H1 (cell line): ENCODE data around the gene PTTG1IP. TPM values are rescaled to one million over a fixed set of nuclear protein-coding genes. Genes with fewer than 3 reads are reported as not detected.

ENCODE experiments used
- CTCF ChIA-PET: fragments of 300-600 bp; sonication (Branson Sonifier 250); formaldehyde crosslinking; loops from one replicate; lab custom pipeline; 2021; ENCODE audit not compliant: partially characterized antibody; lab: Charles Lee
- POLR2A ChIA-PET: fragments of 300-600 bp; sonication (Branson Sonifier 250); formaldehyde crosslinking; loops from one replicate; lab custom pipeline; 2021; ENCODE audit warnings: inconsistent platforms; ENCODE audit not compliant: partially characterized antibody; lab: Charles Lee
- DNase-seq, 2 experiments: peaks; one replicate each; pipeline versions ENCODE4 v3.0.0 to v3.0.0-alpha.2; 2010 to 2022; ENCODE audit warnings: low spot score in 2 of 2, low read depth in 1 of 2, mixed read lengths in 1 of 2
- FAIRE-seq: peaks from 2 replicates; lab custom pipeline; 2011; peaks lifted over from hg19 to GRCh38; lab: Jason Lieb, UNC
- H2AFZ ChIP-seq: 2 replicates; pipeline ENCODE4 v1.8.1; 2012; ENCODE audit warnings: low read length, inconsistent platforms
- H2AK5ac ChIP-seq: 2 replicates; pipeline ENCODE4 v1.6.1; 2013; ENCODE audit warnings: low read depth, low read length
- H2BK120ac ChIP-seq: replicated peaks from 2 replicates; pipeline ENCODE3; 2013; ENCODE audit warnings: low read depth, low read length, inconsistent platforms
- H2BK12ac ChIP-seq: 2 replicates; pipeline ENCODE4 v1.6.1; 2013; ENCODE audit warnings: low read depth, low read length
- H2BK15ac ChIP-seq: 2 replicates; pipeline ENCODE4 v1.6.1; 2013; ENCODE audit warnings: low read length
- H2BK20ac ChIP-seq: 2 replicates; pipeline ENCODE4 v1.6.1; 2013; ENCODE audit warnings: low read length
- H2BK5ac ChIP-seq: 2 replicates; pipeline ENCODE4 v1.6.1; 2013; ENCODE audit warnings: low read depth, low read length
- H3K14ac ChIP-seq: 2 replicates; pipeline ENCODE4 v1.6.1; 2013; ENCODE audit warnings: inconsistent platforms; ENCODE audit not compliant: insufficient read length
- H3K18ac ChIP-seq: 2 replicates; pipeline ENCODE4 v1.6.1; 2013; ENCODE audit warnings: low read length; ENCODE audit errors: extremely low read depth
- H3K23ac ChIP-seq: 2 replicates; pipeline ENCODE4 v1.6.1; 2013; ENCODE audit warnings: inconsistent platforms; ENCODE audit not compliant: insufficient read length
- H3K23me2 ChIP-seq: 2 replicates; pipeline ENCODE4 v1.6.1; 2013; ENCODE audit warnings: low read depth, low read length
- H3K27ac ChIP-seq: 2 replicates; pipeline ENCODE4 v1.6.1; 2011; ENCODE audit warnings: low read depth, low read length, inconsistent platforms
- H3K27me3 ChIP-seq, 4 experiments: replicated peaks in 1 of 4; 1 replicate in 1 of 4; 2 replicates in 3 of 4; pipeline versions ENCODE4 v1.6.1 to v1.8.1; 2011 to 2013; ENCODE audit warnings: low read length in 3 of 4, mild to moderate bottlenecking in 3 of 4, inconsistent platforms in 2 of 4, mixed read lengths in 2 of 4, moderate library complexity in 1 of 4; ENCODE audit not compliant: control insufficient read depth in 3 of 4, insufficient read depth in 3 of 4; ENCODE audit errors: extremely low read depth in 1 of 4
- H3K36me3 ChIP-seq, 4 experiments: 2 replicates each; pipeline versions ENCODE4 v1.6.1 to v1.8.1; 2011 to 2013; ENCODE audit warnings: mild to moderate bottlenecking in 4 of 4, low read length in 3 of 4, moderate library complexity in 2 of 4, control low read depth in 1 of 4, inconsistent platforms in 1 of 4; ENCODE audit not compliant: insufficient read depth in 4 of 4, control insufficient read depth in 2 of 4
- H3K4ac ChIP-seq: replicated peaks from 2 replicates; pipeline ENCODE3; 2013; ENCODE audit warnings: low read length, low read depth, mixed read lengths, inconsistent platforms; ENCODE audit not compliant: insufficient read length
- H3K4me1 ChIP-seq, 4 experiments: replicated peaks in 1 of 4; 1 replicate in 1 of 4; 2 replicates in 3 of 4; pipeline versions ENCODE4 v1.6.1 to v1.8.1; 2011 to 2013; ENCODE audit warnings: low read length in 3 of 4, inconsistent platforms in 2 of 4, mixed read lengths in 1 of 4; ENCODE audit not compliant: insufficient read depth in 4 of 4, control insufficient read depth in 3 of 4
- H3K4me2 ChIP-seq, 2 experiments: 2 replicates each; pipeline versions ENCODE4 v1.6.1 to v1.8.1; 2011 to 2013; ENCODE audit warnings: low read depth in 2 of 2, low read length in 2 of 2, control low read depth in 1 of 2, inconsistent platforms in 1 of 2, mild to moderate bottlenecking in 1 of 2; ENCODE audit not compliant: insufficient read depth in 1 of 2
- H3K4me3 ChIP-seq, 4 experiments: fragments of 200-600, 300-600 bp in 1 of 4; sonication (generic), shearing (Covaris generic), sonication (Bioruptor Twin) in 1 of 4; 2 replicates each; pipeline versions ENCODE4 v1.5.1 to v1.8.1; 2011 to 2016; ENCODE audit warnings: low read length in 4 of 4, low read depth in 3 of 4, control low read depth in 2 of 4, inconsistent platforms in 2 of 4, mild to moderate bottlenecking in 2 of 4, mixed read lengths in 1 of 4, moderate library complexity in 1 of 4; ENCODE audit not compliant: insufficient read depth in 2 of 4; ENCODE audit errors: extremely low read depth in 1 of 4
- H3K56ac ChIP-seq: replicated peaks from 2 replicates; pipeline ENCODE3; 2013; ENCODE audit warnings: low read depth, mild to moderate bottlenecking, mixed read lengths, low read length, inconsistent platforms; ENCODE audit not compliant: insufficient read length
- H3K79me1 ChIP-seq: 2 replicates; pipeline ENCODE4 v1.6.1; 2013; ENCODE audit warnings: low read depth, low read length, control low read depth
- H3K79me2 ChIP-seq, 2 experiments: 2 replicates each; pipeline versions ENCODE4 v1.6.1 to v1.8.1; 2012 to 2013; ENCODE audit warnings: low read length in 2 of 2, mild to moderate bottlenecking in 2 of 2, inconsistent platforms in 1 of 2; ENCODE audit not compliant: insufficient read depth in 2 of 2, control insufficient read depth in 1 of 2
- H3K9ac ChIP-seq, 4 experiments: replicated peaks in 1 of 4; 1 replicate in 1 of 4; 2 replicates in 3 of 4; pipeline versions ENCODE4 v1.6.1 to v1.8.1; 2011 to 2013; ENCODE audit warnings: low read depth in 3 of 4, low read length in 3 of 4, control low read depth in 2 of 4, mild to moderate bottlenecking in 2 of 4, moderate library complexity in 2 of 4, inconsistent platforms in 1 of 4; ENCODE audit errors: extremely low read depth in 1 of 4
- H3K9me3 ChIP-seq, 2 experiments: 2 replicates each; pipeline versions ENCODE4 v1.6.1 to v1.8.1; 2012 to 2013; ENCODE audit warnings: mild to moderate bottlenecking in 2 of 2, moderate library complexity in 2 of 2, control low read depth in 1 of 2, inconsistent platforms in 1 of 2, low read depth in 1 of 2, low read length in 1 of 2, mixed read lengths in 1 of 2; ENCODE audit not compliant: insufficient read depth in 2 of 2
- H4K20me1 ChIP-seq, 2 experiments: replicated peaks in 1 of 2; 2 replicates each; pipeline versions ENCODE3 to v1.8.1; 2011 to 2013; ENCODE audit warnings: inconsistent platforms in 2 of 2, low read length in 2 of 2, mild to moderate bottlenecking in 1 of 2; ENCODE audit not compliant: insufficient read depth in 2 of 2, control insufficient read depth in 1 of 2
- H4K5ac ChIP-seq: 2 replicates; pipeline ENCODE4 v1.6.1; 2013; ENCODE audit warnings: low read length, low read depth, mixed read lengths, inconsistent platforms; ENCODE audit not compliant: insufficient read length
- H4K8ac ChIP-seq: 2 replicates; pipeline ENCODE4 v1.8.0; 2013; ENCODE audit warnings: mild to moderate bottlenecking, moderate library complexity, low read length, inconsistent platforms; ENCODE audit not compliant: insufficient read depth; ENCODE audit errors: extremely low read depth
- H4K91ac ChIP-seq: replicated peaks from 2 replicates; pipeline ENCODE3; 2013; ENCODE audit warnings: low read length, mixed read lengths, inconsistent platforms; ENCODE audit not compliant: insufficient read length
- CREB1 ChIP-seq: IDR thresholded peaks from 2 replicates; pipeline ENCODE4 v1.6.1; 2012; ENCODE audit warnings: inconsistent platforms
- NRF1 ChIP-seq: IDR thresholded peaks from 2 replicates; pipeline ENCODE4 v1.6.1; 2011; ENCODE audit warnings: mild to moderate bottlenecking, low read depth, low read length, improper control_type of control experiment
- RFX5 ChIP-seq: IDR thresholded peaks from 2 replicates; pipeline ENCODE4 v1.6.1; 2011; ENCODE audit warnings: low read depth, low read length, improper control_type of control experiment, borderline replicate concordance
- WGBS, 2 experiments: shearing (Covaris generic) in 1 of 2; methylation state at CpG; one replicate each; pipeline versions ENCODE4 v1.1.6 to v1.1.7; 2013 to 2015; ENCODE audit warnings: low lambda C conversion rate in 2 of 2, mixed read lengths in 2 of 2, inconsistent platforms in 1 of 2, low coverage in 1 of 2, missing lambda C conversion rate in 1 of 2; ENCODE audit not compliant: insufficient replicate concordance in 2 of 2, insufficient coverage in 1 of 2, insufficient read length in 1 of 2; ENCODE audit errors: extremely low coverage in 1 of 2, missing lambda C conversion rate in 1 of 2; 5-methylcytosine and 5-hydroxymethylcytosine counted together
- polyA plus RNA-seq, 7 experiments: library from polyadenylated mRNA; depleted of rRNA in 3 of 7; stranded (reverse) in 5 of 7; unstranded in 2 of 7; fragments of >200 nt in 5 of 7; fragments of 200-250 nt in 2 of 7; gene quantifications; 1 replicate in 5 of 7; 2 replicates in 1 of 7; 4 replicates in 1 of 7; pipeline versions ENCODE4 v1.2.1 to v1.2.3, GENCODE V29; 2011 to 2013; ENCODE audit warnings: missing spikeins in 2 of 7, mixed read lengths in 2 of 7
- total RNA-seq: library from RNA; stranded (reverse); fragmentation: NEBNext Ultra II Directional; extraction: Animal tissue kit (Norgen Biotek cat#: 25700); gene quantifications from 2 replicates; pipeline ENCODE4 v1.2.1, GENCODE V29; 2021

PTTG1IP gene
- total and polyA plus RNA-seq, 2 of the 8 experiments (the other 6 are each of a cell fraction or from before 2014, with no cell fraction given): 90.8 to 130 TPM

GRCh38 chr21:44891631-44892031 lies 18.1 kb upstream of the PTTG1IP start:
- H3K18ac ChIP-seq: no peak overlapping the region
- no peaks in the 10 kb centered on the region for H3K4me1 ChIP-seq
- H3K36me3 ChIP-seq: no peaks in the 10 kb centered on the region
- no peak overlapping the region for H2AK5ac ChIP-seq
- H2BK15ac ChIP-seq: no peak overlapping the region
- H2BK120ac ChIP-seq: no peak overlapping the region
- no peaks in the 10 kb centered on the region for H3K23me2 ChIP-seq
- H4K91ac ChIP-seq: no peak overlapping the region
- H2AFZ ChIP-seq: no peak overlapping the region
- H3K9me3 ChIP-seq: no peaks in the 10 kb centered on the region
- H4K20me1 ChIP-seq: peaks cover 0 to 4% of the 10 kb centered on the region in 2 experiments
- ChIA-PET POLR2A (no interaction called here), CTCF (interaction anchor here (0.7 to 4.8 kb wide), 10 partner anchors 9 to 353 kb away, joined by 3 to 43 read pairs (median 6); no protein-coding TSS in a partner anchor)
- H3K4me3 ChIP-seq: no peak overlapping the region
- FAIRE-seq (no peak), DNase-seq (no peak)
- H3K9ac ChIP-seq: no peak overlapping the region
- H3K14ac ChIP-seq: no peak overlapping the region
- H3K27me3 ChIP-seq: no peaks in the 10 kb centered on the region; a peak in 1 of 7 replicates
- H4K5ac ChIP-seq: no peak overlapping the region
- H2BK20ac ChIP-seq: no peak overlapping the region
- H3K4ac ChIP-seq: no peak overlapping the region
- no peaks in the 10 kb centered on the region for H3K79me1 ChIP-seq
- H2BK5ac ChIP-seq: no peak overlapping the region
- 93% methylated on average over 15 of the region's 15 CpGs; no CpG with 5 or more reads in 1 of the 2 experiments for WGBS, 2 experiments
- no peak overlapping the region for H3K27ac ChIP-seq
- H3K56ac ChIP-seq: no peak overlapping the region
- H4K8ac ChIP-seq: no peak overlapping the region
- no peak overlapping the region for H3K23ac ChIP-seq
- no peak for TF ChIP-seq CREB1
- no peak for TF ChIP-seq RFX5
- TF ChIP-seq NRF1: no peak
- H3K79me2 ChIP-seq: no peaks in the 10 kb centered on the region
- H2BK12ac ChIP-seq: no peak overlapping the region
- no peak overlapping the region for H3K4me2 ChIP-seq
